ENCODE results near the gene SPAG16.

SPAG16 gene

DNA sequence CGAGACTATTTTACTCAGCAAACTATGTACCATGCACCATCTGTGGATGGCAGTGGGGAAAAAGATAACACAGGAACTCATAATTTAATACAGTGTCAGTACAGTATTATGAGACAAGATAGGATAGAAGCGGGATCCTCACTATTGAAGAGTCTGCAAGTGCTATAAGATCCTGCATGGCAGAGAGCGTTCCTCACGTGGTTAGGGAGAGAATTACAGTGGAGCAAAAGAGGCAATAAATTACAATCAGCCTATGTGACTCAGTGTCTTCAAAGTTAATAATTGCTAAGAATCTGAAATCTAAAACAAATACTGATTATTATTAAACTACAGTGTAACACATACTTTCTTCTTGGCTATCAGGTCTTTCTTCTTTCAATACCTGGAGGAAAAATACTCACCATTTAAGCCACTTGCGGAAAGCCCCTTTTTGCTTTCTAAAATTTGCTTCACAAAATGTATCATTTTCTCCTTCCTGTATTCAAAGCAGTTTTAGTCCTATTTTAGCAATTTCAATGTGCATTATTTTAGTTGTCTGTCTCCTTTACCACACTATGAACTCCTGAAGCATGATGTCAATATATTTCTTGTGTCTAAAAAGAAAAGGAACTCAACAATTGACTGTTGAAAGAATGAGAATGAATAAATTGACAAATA is 342.9 kb downstream of the SPAG16 start:
- H3K4me3 ChIP-seq (ENCODE audit: insufficient read depth in 1 of 2, low read depth in 1 of 2, low read length in 2 of 2): no peak overlapping the region
- H3K79me1 ChIP-seq (replicated peaks; ENCODE audit: low read length, poor library complexity, severe bottlenecking): no peaks in the 10 kb centered on the region
- H4K8ac ChIP-seq (ENCODE audit: low read length): no peak overlapping the region
- H2BK12ac ChIP-seq (ENCODE audit: low read length in 2 of 2): no peak overlapping the region
- H3K27me3 ChIP-seq (ENCODE audit: control insufficient read depth in 1 of 2, insufficient read depth in 1 of 2, low read length in 2 of 2): no peaks in the 10 kb centered on the region
- DNase-seq: no peak
- no peak overlapping the region for H2AK5ac ChIP-seq (ENCODE audit: low read length, severe bottlenecking)
- no peak overlapping the region for H4K91ac ChIP-seq (ENCODE audit: low read length)
- no peak overlapping the region for H3K4me2 ChIP-seq (ENCODE audit: low read length, poor library complexity, severe bottlenecking)
- no peak overlapping the region for H3K23ac ChIP-seq (ENCODE audit: low read length in 2 of 2)
- no peak overlapping the region for H3K14ac ChIP-seq (ENCODE audit: low read length in 2 of 2)
- H3K4ac ChIP-seq (ENCODE audit: low read depth in 1 of 2, low read length in 2 of 2): no peak overlapping the region
- no peak overlapping the region for H3K18ac ChIP-seq (ENCODE audit: low read depth in 1 of 2, low read length in 2 of 2)
- no peaks in the 10 kb centered on the region for H3K4me1 ChIP-seq (ENCODE audit: control insufficient read depth, insufficient read depth, low read depth, low read length)
- H2BK5ac ChIP-seq (ENCODE audit: low read depth, low read length, poor library complexity, severe bottlenecking): no peak overlapping the region
- no peak overlapping the region for H3K27ac ChIP-seq (ENCODE audit: low read length, poor library complexity, severe bottlenecking)
- WGBS: 79% methylated on average over 4 of the region's 5 CpGs
- no peaks in the 10 kb centered on the region for H3K9me3 ChIP-seq (ENCODE audit: control insufficient read depth, low read length)
- H2BK15ac ChIP-seq (ENCODE audit: low read depth, poor library complexity, severe bottlenecking): no peak overlapping the region
- no peak overlapping the region for H2AFZ ChIP-seq (ENCODE audit: low read depth, low read length)
- no peaks in the 10 kb centered on the region for H3K36me3 ChIP-seq (ENCODE audit: control insufficient read depth in 1 of 2, insufficient read depth in 2 of 2, low read depth in 1 of 2, low read length in 2 of 2)
- H3K9ac ChIP-seq (ENCODE audit: low read length): no peak overlapping the region
- H2BK120ac ChIP-seq (ENCODE audit: low read depth, low read length): no peak overlapping the region

DNA sequence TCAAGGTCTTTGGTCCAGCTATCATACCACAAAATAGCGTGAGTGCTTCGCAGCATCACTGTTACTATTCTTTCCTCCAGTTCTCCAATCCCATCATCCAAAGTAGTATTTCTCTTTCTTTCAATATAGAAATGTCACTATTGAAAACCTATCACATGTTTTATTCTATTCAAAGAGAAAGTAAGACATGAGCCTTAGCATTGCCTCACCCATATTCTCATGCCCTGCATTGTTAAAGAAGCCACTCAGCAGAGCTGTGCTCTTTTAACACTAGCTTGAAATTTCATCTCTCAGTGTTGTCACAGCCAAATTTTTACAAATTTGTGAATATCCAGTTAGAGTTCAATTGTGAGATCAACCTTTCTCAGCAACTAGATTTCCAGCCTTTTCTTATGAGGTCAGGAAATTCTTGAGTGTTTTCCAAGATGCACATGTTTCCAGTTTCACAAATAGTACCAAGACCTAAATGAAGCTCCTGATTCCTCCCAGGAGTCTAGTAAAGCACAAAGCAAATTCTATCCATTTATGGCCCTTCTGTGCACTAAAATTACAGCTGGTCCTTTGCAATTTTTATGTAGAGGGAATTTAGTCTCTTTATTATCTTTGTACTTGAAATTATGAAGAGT is 343.7 kb downstream of the SPAG16 start:
- Histone ChIP-seq H3K4ac (ENCODE audit: low read depth in 1 of 2, low read length in 2 of 2) (no peak overlapping the region), H3K4me3 (ENCODE audit: insufficient read depth in 1 of 2, low read depth in 1 of 2, low read length in 2 of 2) (no peak overlapping the region), H2AFZ (ENCODE audit: low read depth, low read length) (no peak overlapping the region), H2AK5ac (ENCODE audit: low read length, severe bottlenecking) (no peak overlapping the region), H4K91ac (ENCODE audit: low read length) (no peak overlapping the region), H3K4me1 (ENCODE audit: control insufficient read depth, insufficient read depth, low read depth, low read length) (no peaks in the 10 kb centered on the region), H3K9ac (ENCODE audit: low read length) (no peak overlapping the region), H3K14ac (ENCODE audit: low read length in 2 of 2) (no peak overlapping the region), H2BK15ac (ENCODE audit: low read depth, poor library complexity, severe bottlenecking) (no peak overlapping the region), H3K27ac (ENCODE audit: low read length, poor library complexity, severe bottlenecking) (no peak overlapping the region), H2BK5ac (ENCODE audit: low read depth, low read length, poor library complexity, severe bottlenecking) (no peak overlapping the region), H3K23ac (ENCODE audit: low read length in 2 of 2) (no peak overlapping the region), H3K79me1 (replicated peaks; ENCODE audit: low read length, poor library complexity, severe bottlenecking) (no peaks in the 10 kb centered on the region), H3K9me3 (ENCODE audit: control insufficient read depth, low read length) (peaks cover 7% of the 10 kb centered on the region), H3K18ac (ENCODE audit: low read depth in 1 of 2, low read length in 2 of 2) (no peak overlapping the region), H2BK12ac (ENCODE audit: low read length in 2 of 2) (no peak overlapping the region), H4K8ac (ENCODE audit: low read length) (no peak overlapping the region), H3K4me2 (ENCODE audit: low read length, poor library complexity, severe bottlenecking) (no peak overlapping the region), H2BK120ac (ENCODE audit: low read depth, low read length) (no peak overlapping the region), H3K36me3 (ENCODE audit: control insufficient read depth in 1 of 2, insufficient read depth in 2 of 2, low read depth in 1 of 2, low read length in 2 of 2) (no peaks in the 10 kb centered on the region), H3K27me3 (ENCODE audit: control insufficient read depth in 1 of 2, insufficient read depth in 1 of 2, low read length in 2 of 2) (no peaks in the 10 kb centered on the region)
- 100% methylated on average over 2 of the region's 2 CpGs for WGBS
- no peak for DNase-seq

GRCh38 chr2:213640738-213641425 is 356.6 kb downstream of the SPAG16 start:
- Histone ChIP-seq H4K8ac (ENCODE audit: low read length) (no peak overlapping the region), H2BK5ac (ENCODE audit: low read depth, low read length, poor library complexity, severe bottlenecking) (no peak overlapping the region), H2AK5ac (ENCODE audit: low read length, severe bottlenecking) (no peak overlapping the region), H2BK120ac (ENCODE audit: low read depth, low read length) (no peak overlapping the region), H3K9ac (ENCODE audit: low read length) (no peak overlapping the region), H3K27me3 (ENCODE audit: control insufficient read depth in 1 of 2, insufficient read depth in 1 of 2, low read length in 2 of 2) (no peaks in the 10 kb centered on the region), H3K27ac (ENCODE audit: low read length, poor library complexity, severe bottlenecking) (no peak overlapping the region), H3K4me3 (ENCODE audit: insufficient read depth in 1 of 2, low read depth in 1 of 2, low read length in 2 of 2) (no peak overlapping the region), H3K36me3 (ENCODE audit: control insufficient read depth in 1 of 2, insufficient read depth in 2 of 2, low read depth in 1 of 2, low read length in 2 of 2) (no peaks in the 10 kb centered on the region), H2BK15ac (ENCODE audit: low read depth, poor library complexity, severe bottlenecking) (no peak overlapping the region), H3K79me1 (replicated peaks; ENCODE audit: low read length, poor library complexity, severe bottlenecking) (no peaks in the 10 kb centered on the region), H3K4me2 (ENCODE audit: low read length, poor library complexity, severe bottlenecking) (no peak overlapping the region), H3K18ac (ENCODE audit: low read depth in 1 of 2, low read length in 2 of 2) (no peak overlapping the region), H4K91ac (ENCODE audit: low read length) (no peak overlapping the region), H3K14ac (ENCODE audit: low read length in 2 of 2) (no peak overlapping the region), H3K23ac (ENCODE audit: low read length in 2 of 2) (no peak overlapping the region), H3K9me3 (ENCODE audit: control insufficient read depth, low read length) (peaks cover 33% of the 10 kb centered on the region), H3K4me1 (ENCODE audit: control insufficient read depth, insufficient read depth, low read depth, low read length) (peaks cover 4% of the 10 kb centered on the region), H2AFZ (ENCODE audit: low read depth, low read length) (no peak overlapping the region), H2BK12ac (ENCODE audit: low read length in 2 of 2) (no peak overlapping the region), H3K4ac (ENCODE audit: low read depth in 1 of 2, low read length in 2 of 2) (no peak overlapping the region)
- 54% methylated on average over 3 of the region's 3 CpGs for WGBS
- DNase-seq: no peak

- no peaks in the 10 kb centered on the region for H3K36me3 ChIP-seq (ENCODE audit: control insufficient read depth in 1 of 2, insufficient read depth in 2 of 2, low read depth in 1 of 2, low read length in 2 of 2)
- WGBS: 69% methylated on average over 4 of the region's 4 CpGs
- H2BK12ac ChIP-seq (ENCODE audit: low read length in 2 of 2): no peak overlapping the region
- no peak overlapping the region for H3K9ac ChIP-seq (ENCODE audit: low read length)
- H3K14ac ChIP-seq (ENCODE audit: low read length in 2 of 2): no peak overlapping the region
- no peaks in the 10 kb centered on the region for H3K27me3 ChIP-seq (ENCODE audit: control insufficient read depth in 1 of 2, insufficient read depth in 1 of 2, low read length in 2 of 2)
- no peak overlapping the region for H3K27ac ChIP-seq (ENCODE audit: low read length, poor library complexity, severe bottlenecking)
- no peak overlapping the region for H4K91ac ChIP-seq (ENCODE audit: low read length)
- H2AK5ac ChIP-seq (ENCODE audit: low read length, severe bottlenecking): no peak overlapping the region
- H3K4me3 ChIP-seq (ENCODE audit: insufficient read depth in 1 of 2, low read depth in 1 of 2, low read length in 2 of 2): no peak overlapping the region
- no peak overlapping the region for H3K18ac ChIP-seq (ENCODE audit: low read depth in 1 of 2, low read length in 2 of 2)
- H2BK15ac ChIP-seq (ENCODE audit: low read depth, poor library complexity, severe bottlenecking): no peak overlapping the region
- H3K9me3 ChIP-seq (ENCODE audit: control insufficient read depth, low read length): peaks cover 22% of the 10 kb centered on the region
- no peak overlapping the region for H3K4me2 ChIP-seq (ENCODE audit: low read length, poor library complexity, severe bottlenecking)
- peaks cover 4% of the 10 kb centered on the region for H3K4me1 ChIP-seq (ENCODE audit: control insufficient read depth, insufficient read depth, low read depth, low read length)
- H2BK5ac ChIP-seq (ENCODE audit: low read depth, low read length, poor library complexity, severe bottlenecking): no peak overlapping the region
- no peak overlapping the region for H4K8ac ChIP-seq (ENCODE audit: low read length)
- DNase-seq: no peak
- no peak overlapping the region for H3K23ac ChIP-seq (ENCODE audit: low read length in 2 of 2)
- H3K4ac ChIP-seq (ENCODE audit: low read depth in 1 of 2, low read length in 2 of 2): no peak overlapping the region
- no peak overlapping the region for H2AFZ ChIP-seq (ENCODE audit: low read depth, low read length)
- H3K79me1 ChIP-seq (replicated peaks; ENCODE audit: low read length, poor library complexity, severe bottlenecking): no peaks in the 10 kb centered on the region
- no peak overlapping the region for H2BK120ac ChIP-seq (ENCODE audit: low read depth, low read length)
Measured at GRCh38 chr2:213644926-213645325, 360.7 kb downstream of the SPAG16 start.

Measured in mesenchymal stem cell (in vitro differentiated cells and primary cell).